ENCODE measurements around the gene RUSC1.
A peak's percentile ranks its signal among the peaks of the same experiment; 100 is the strongest.

The RUSC1 gene

GRCh38 chr1:155301342-155301841 is 19.3 kb upstream of the RUSC1 start, which contains the start of gene PKLR:
Gene PKLR, minus strand, starts transcription at chr1:155301438. Its CDS starts 43 bp downstream, at chr1:155301395.
- ChIA-PET POLR2A (no interaction called here), CTCF (interaction anchor here (0.6 to 1.7 kb wide), 2 partner anchors 8 to 51 kb away, joined by 3 to 5 read pairs; no protein-coding TSS in a partner anchor)
- H3K27ac ChIP-seq (ENCODE audit: insufficient read depth in 1 of 2, low read depth in 1 of 2, low read length in 2 of 2, poor library complexity in 1 of 2, severe bottlenecking in 2 of 2), result no peak within 1 kb of the TSS

GRCh38 chr1:155304558-155305063 is 16.1 kb upstream of the RUSC1 start:
- 98% methylated on average over 11 of the region's 11 CpGs for WGBS (ENCODE audit: insufficient coverage)

More at GRCh38 chr1:155301342-155301841, 19.3 kb upstream of the RUSC1 start, which contains the start of gene PKLR:
- H3K27me3 ChIP-seq (replicated peaks in 2 of 5; ENCODE audit: control insufficient read depth in 4 of 5, insufficient read depth in 5 of 5, low read length in 4 of 5), result peaks cover 0 to 12% (median 2%) of the 10 kb centered on the region in 5 experiments
- no peak within 1 kb of the TSS for H3K4me3 ChIP-seq (ENCODE audit: control insufficient read depth in 1 of 7, extremely low read depth in 1 of 7, insufficient read depth in 4 of 7, low read depth in 2 of 7, low read length in 6 of 7)
- H3K4me1 ChIP-seq (ENCODE audit: control extremely low read depth in 1 of 4, control insufficient read depth in 4 of 4, insufficient read depth in 4 of 4, low read length in 3 of 4), result peaks cover 0 to 5% (median 0%) of the 10 kb centered on the region in 4 experiments
- no peaks in the 10 kb centered on the region for H3K36me3 ChIP-seq (ENCODE audit: control insufficient read depth in 4 of 4, insufficient read depth in 4 of 4, low read length in 3 of 4)
- no peaks in the 10 kb centered on the region for H3K9me3 ChIP-seq (ENCODE audit: control extremely low read depth in 1 of 5, control insufficient read depth in 4 of 5, insufficient read depth in 2 of 5, low read depth in 1 of 5, low read length in 4 of 5)
- DNase-seq, result no peak
- WGBS (ENCODE audit: insufficient coverage), result 96% methylated on average over 3 of the region's 5 CpGs

GRCh38 chr1:155305881-155306391 is 14.8 kb upstream of the RUSC1 start:
- Histone ChIP-seq H3K4me1 (ENCODE audit: control extremely low read depth in 1 of 4, control insufficient read depth in 4 of 4, insufficient read depth in 4 of 4, low read length in 3 of 4) (peaks cover 4 to 31% (median 21%) of the 10 kb centered on the region in 4 experiments), H3K27ac (ENCODE audit: insufficient read depth in 1 of 2, low read depth in 1 of 2, low read length in 2 of 2, poor library complexity in 1 of 2, severe bottlenecking in 2 of 2) (no peak overlapping the region), H3K27me3 (replicated peaks in 2 of 5; ENCODE audit: control insufficient read depth in 4 of 5, insufficient read depth in 5 of 5, low read length in 4 of 5) (no peaks in the 10 kb centered on the region), H3K36me3 (ENCODE audit: control insufficient read depth in 4 of 4, insufficient read depth in 4 of 4, low read length in 3 of 4) (peaks cover 0 to 4% (median 1%) of the 10 kb centered on the region in 4 experiments), H3K9me3 (ENCODE audit: control extremely low read depth in 1 of 5, control insufficient read depth in 4 of 5, insufficient read depth in 2 of 5, low read depth in 1 of 5, low read length in 4 of 5) (no peaks in the 10 kb centered on the region), H3K4me3 (ENCODE audit: control insufficient read depth in 1 of 7, extremely low read depth in 1 of 7, insufficient read depth in 4 of 7, low read depth in 2 of 7, low read length in 6 of 7) (no peak overlapping the region)
- CTCF ChIA-PET, result interaction anchor here (0.8 to 4.4 kb wide), 8 partner anchors 14 to 56 kb away, joined by 3 to 70 read pairs (median 3); partner anchors contain the start of gene CLK2
- POLR2A ChIA-PET, result interaction anchor here (1.5 kb wide), 1 partner anchor 28 kb away, joined by 5 read pairs; no protein-coding TSS in a partner anchor
- no peak for DNase-seq
- WGBS (ENCODE audit: insufficient coverage), result 97% methylated on average over 6 of the region's 7 CpGs

More at GRCh38 chr1:155304558-155305063, 16.1 kb upstream of the RUSC1 start:
- Histone ChIP-seq H3K36me3 (ENCODE audit: control insufficient read depth in 4 of 4, insufficient read depth in 4 of 4, low read length in 3 of 4) (no peaks in the 10 kb centered on the region), H3K4me1 (ENCODE audit: control extremely low read depth in 1 of 4, control insufficient read depth in 4 of 4, insufficient read depth in 4 of 4, low read length in 3 of 4) (peaks cover 4 to 17% (median 15%) of the 10 kb centered on the region in 4 experiments), H3K4me3 (ENCODE audit: control insufficient read depth in 1 of 7, extremely low read depth in 1 of 7, insufficient read depth in 4 of 7, low read depth in 2 of 7, low read length in 6 of 7) (no peak overlapping the region), H3K27ac (ENCODE audit: insufficient read depth in 1 of 2, low read depth in 1 of 2, low read length in 2 of 2, poor library complexity in 1 of 2, severe bottlenecking in 2 of 2) (no peak overlapping the region), H3K9me3 (ENCODE audit: control extremely low read depth in 1 of 5, control insufficient read depth in 4 of 5, insufficient read depth in 2 of 5, low read depth in 1 of 5, low read length in 4 of 5) (no peaks in the 10 kb centered on the region), H3K27me3 (replicated peaks in 2 of 5; ENCODE audit: control insufficient read depth in 4 of 5, insufficient read depth in 5 of 5, low read length in 4 of 5) (no peaks in the 10 kb centered on the region)
- POLR2A ChIA-PET, result interaction anchor here (0.5 to 1.5 kb wide), 2 partner anchors 26 to 28 kb away, joined by 3 to 5 read pairs; no protein-coding TSS in a partner anchor
- DNase-seq, result no peak
- CTCF ChIA-PET, result interaction anchor here (0.9 to 4.4 kb wide), 6 partner anchors 9 to 54 kb away, joined by 3 to 70 read pairs (median 3); partner anchors contain the start of genes ENTREP3 and RUSC1

- peak; percentile 71 to 81 (median 80) for DNase-seq
Observed at GRCh38 chr1:155307247-155307740, 13.4 kb upstream of the RUSC1 start.

GRCh38 chr1:155308493-155309422 is 11.9 kb upstream of the RUSC1 start, which contains the start of gene FDPS:
Gene FDPS, plus strand, starts transcription at chr1:155308866. Its CDS starts 924 bp downstream, at chr1:155309790.
- H3K9me3 ChIP-seq (ENCODE audit: control extremely low read depth in 1 of 5, control insufficient read depth in 4 of 5, insufficient read depth in 2 of 5, low read depth in 1 of 5, low read length in 4 of 5), result no peaks in the 10 kb centered on the region
- H3K36me3 ChIP-seq (ENCODE audit: control insufficient read depth in 4 of 4, insufficient read depth in 4 of 4, low read length in 3 of 4), result peaks cover 4 to 27% (median 13%) of the 10 kb centered on the region in 4 experiments
- WGBS (ENCODE audit: insufficient coverage), result under 1% methylated on average over 34 of the region's 51 CpGs
- peaks cover 4 to 39% (median 21%) of the 10 kb centered on the region in 4 experiments for H3K4me1 ChIP-seq (ENCODE audit: control extremely low read depth in 1 of 4, control insufficient read depth in 4 of 4, insufficient read depth in 4 of 4, low read length in 3 of 4)
- peak within 1 kb of the TSS; percentile 75 to 95 for H3K27ac ChIP-seq (ENCODE audit: insufficient read depth in 1 of 2, low read depth in 1 of 2, low read length in 2 of 2, poor library complexity in 1 of 2, severe bottlenecking in 2 of 2)
- POLR2A ChIA-PET, result interaction anchor here (0.6 to 1.3 kb wide), 4 partner anchors 35 to 248 kb away, joined by 3 to 6 read pairs (median 3); partner anchors contain the start of gene CLK2
- no peaks in the 10 kb centered on the region for H3K27me3 ChIP-seq (replicated peaks in 2 of 5; ENCODE audit: control insufficient read depth in 4 of 5, insufficient read depth in 5 of 5, low read length in 4 of 5)
- DNase-seq, result peak; percentile 99 to 100 (median 100)
- CTCF ChIA-PET, result interaction anchor here (0.5 to 4.4 kb wide), 15 partner anchors 8 to 134 kb away, joined by 3 to 70 read pairs (median 4); partner anchors contain the start of gene SCAMP3
- peak within 1 kb of the TSS; percentile 83 to 97 (median 93) for H3K4me3 ChIP-seq (ENCODE audit: control insufficient read depth in 1 of 7, extremely low read depth in 1 of 7, insufficient read depth in 4 of 7, low read depth in 2 of 7, low read length in 6 of 7)

More at GRCh38 chr1:155307247-155307740, 13.4 kb upstream of the RUSC1 start:
- no peaks in the 10 kb centered on the region for H3K9me3 ChIP-seq (ENCODE audit: control extremely low read depth in 1 of 5, control insufficient read depth in 4 of 5, insufficient read depth in 2 of 5, low read depth in 1 of 5, low read length in 4 of 5)
- no peaks in the 10 kb centered on the region for H3K27me3 ChIP-seq (replicated peaks in 2 of 5; ENCODE audit: control insufficient read depth in 4 of 5, insufficient read depth in 5 of 5, low read length in 4 of 5)
- peaks cover 4 to 39% (median 21%) of the 10 kb centered on the region in 4 experiments for H3K4me1 ChIP-seq (ENCODE audit: control extremely low read depth in 1 of 4, control insufficient read depth in 4 of 4, insufficient read depth in 4 of 4, low read length in 3 of 4)
- no peak overlapping the region for H3K4me3 ChIP-seq (ENCODE audit: control insufficient read depth in 1 of 7, extremely low read depth in 1 of 7, insufficient read depth in 4 of 7, low read depth in 2 of 7, low read length in 6 of 7)
- POLR2A ChIA-PET, result interaction anchor here (1.0 to 1.3 kb wide), 3 partner anchors 15 to 56 kb away, joined by 3 to 6 read pairs (median 3); no protein-coding TSS in a partner anchor
- H3K27ac ChIP-seq (ENCODE audit: insufficient read depth in 1 of 2, low read depth in 1 of 2, low read length in 2 of 2, poor library complexity in 1 of 2, severe bottlenecking in 2 of 2), result no peak overlapping the region
- CTCF ChIA-PET, result interaction anchor here (0.5 to 4.4 kb wide), 21 partner anchors 10 to 133 kb away, joined by 3 to 70 read pairs (median 4); partner anchors contain the start of genes CLK2 and SCAMP3
- peaks cover 0 to 14% (median 5%) of the 10 kb centered on the region in 4 experiments for H3K36me3 ChIP-seq (ENCODE audit: control insufficient read depth in 4 of 4, insufficient read depth in 4 of 4, low read length in 3 of 4)
- WGBS (ENCODE audit: insufficient coverage), result 87% methylated on average over 4 of the region's 6 CpGs

- H3K4me1 ChIP-seq (ENCODE audit: control extremely low read depth in 1 of 4, control insufficient read depth in 4 of 4, insufficient read depth in 4 of 4, low read length in 3 of 4), result peaks cover 4 to 39% (median 21%) of the 10 kb centered on the region in 4 experiments
- peak overlapping the region; percentile 75 to 95 for H3K27ac ChIP-seq (ENCODE audit: insufficient read depth in 1 of 2, low read depth in 1 of 2, low read length in 2 of 2, poor library complexity in 1 of 2, severe bottlenecking in 2 of 2)
- peak overlapping the region; percentile 83 to 97 (median 93) for H3K4me3 ChIP-seq (ENCODE audit: control insufficient read depth in 1 of 7, extremely low read depth in 1 of 7, insufficient read depth in 4 of 7, low read depth in 2 of 7, low read length in 6 of 7)
- peaks cover 4 to 27% (median 14%) of the 10 kb centered on the region in 4 experiments for H3K36me3 ChIP-seq (ENCODE audit: control insufficient read depth in 4 of 4, insufficient read depth in 4 of 4, low read length in 3 of 4)
- H3K9me3 ChIP-seq (ENCODE audit: control extremely low read depth in 1 of 5, control insufficient read depth in 4 of 5, insufficient read depth in 2 of 5, low read depth in 1 of 5, low read length in 4 of 5), result no peaks in the 10 kb centered on the region
- ChIA-PET CTCF (interaction anchor here (0.7 to 3.4 kb wide), 4 partner anchors 13 to 58 kb away, joined by 3 to 17 read pairs (median 4); no protein-coding TSS in a partner anchor), POLR2A (interaction anchor here (1.1 kb wide), 1 partner anchor 36 kb away, joined by 3 read pairs; the partner anchor contains the start of gene CLK2)
- H3K27me3 ChIP-seq (replicated peaks in 2 of 5; ENCODE audit: control insufficient read depth in 4 of 5, insufficient read depth in 5 of 5, low read length in 4 of 5), result no peaks in the 10 kb centered on the region
- 23% methylated on average over 6 of the region's 11 CpGs for WGBS (ENCODE audit: insufficient coverage)
- peak in 2 of 3 donors; percentile 41 to 48 for DNase-seq
Observed at GRCh38 chr1:155309423-155310021, 11.2 kb upstream of the RUSC1 start.
